NT2/D1 (cell line): ENCODE data around the gene RNU1-3.
"Not testable (repeated sequence)": the region's sequence is repeated elsewhere in the genome, so short reads cannot be mapped to it uniquely, and the experiment has no call there.

Experiments
- SUZ12 ChIP-seq: IDR thresholded peaks from 2 replicates; pipeline ENCODE4 v1.6.1; 2011; ENCODE audit not compliant: insufficient read length, insufficient read depth; ENCODE audit errors: extremely low read depth
- YY1 ChIP-seq: IDR thresholded peaks from 2 replicates; pipeline ENCODE4 v1.6.1; 2011; ENCODE audit not compliant: insufficient read length, insufficient read depth
- ZNF274 ChIP-seq: IDR thresholded peaks from 2 replicates; pipeline ENCODE4 v1.6.1; 2011; ENCODE audit warnings: mild to moderate bottlenecking, low read depth, low read length

DNA sequence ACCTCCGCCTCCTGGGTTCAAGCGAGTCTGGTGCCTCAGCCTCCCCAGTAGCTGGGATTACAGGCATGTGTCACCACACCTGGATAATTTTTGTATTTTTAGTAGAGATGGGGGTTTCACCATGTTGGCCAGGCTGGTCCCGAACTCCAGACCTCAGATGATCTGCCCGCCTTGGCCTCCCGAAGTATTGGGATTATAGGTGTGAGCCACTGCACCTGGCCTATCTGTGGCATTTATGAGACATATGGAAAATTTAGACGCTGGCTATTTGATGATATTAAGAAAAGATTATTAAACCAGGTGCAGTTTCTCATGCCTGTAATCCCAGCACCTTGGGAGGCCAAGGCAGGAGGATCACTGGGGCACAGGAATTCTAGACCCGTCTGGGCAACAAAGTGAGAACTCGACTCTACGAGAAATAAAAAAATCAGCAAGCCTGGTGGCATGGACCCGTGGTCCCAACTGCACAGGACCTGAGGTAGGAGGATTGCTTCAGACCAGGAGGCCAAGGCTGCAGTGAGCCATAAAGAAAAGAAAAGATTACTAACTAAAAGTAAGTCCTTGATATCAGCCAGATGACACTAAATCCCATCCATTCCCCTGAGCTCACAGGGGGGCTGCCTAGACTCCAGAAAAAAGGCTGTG, 30.1 kb downstream of the RNU1-3 start:
- not testable (repeated sequence) for TF ChIP-seq YY1, ZNF274, SUZ12
